Measurements from ENCODE around the gene SLC27A1.

Gene SLC27A1

GRCh38 chr19:17481986-17482385 is 11.7 kb downstream of the SLC27A1 start:
- DNase-seq (ENCODE audit: extremely low read depth, low read depth), result no peak
- TF ChIP-seq, protein P1, sequence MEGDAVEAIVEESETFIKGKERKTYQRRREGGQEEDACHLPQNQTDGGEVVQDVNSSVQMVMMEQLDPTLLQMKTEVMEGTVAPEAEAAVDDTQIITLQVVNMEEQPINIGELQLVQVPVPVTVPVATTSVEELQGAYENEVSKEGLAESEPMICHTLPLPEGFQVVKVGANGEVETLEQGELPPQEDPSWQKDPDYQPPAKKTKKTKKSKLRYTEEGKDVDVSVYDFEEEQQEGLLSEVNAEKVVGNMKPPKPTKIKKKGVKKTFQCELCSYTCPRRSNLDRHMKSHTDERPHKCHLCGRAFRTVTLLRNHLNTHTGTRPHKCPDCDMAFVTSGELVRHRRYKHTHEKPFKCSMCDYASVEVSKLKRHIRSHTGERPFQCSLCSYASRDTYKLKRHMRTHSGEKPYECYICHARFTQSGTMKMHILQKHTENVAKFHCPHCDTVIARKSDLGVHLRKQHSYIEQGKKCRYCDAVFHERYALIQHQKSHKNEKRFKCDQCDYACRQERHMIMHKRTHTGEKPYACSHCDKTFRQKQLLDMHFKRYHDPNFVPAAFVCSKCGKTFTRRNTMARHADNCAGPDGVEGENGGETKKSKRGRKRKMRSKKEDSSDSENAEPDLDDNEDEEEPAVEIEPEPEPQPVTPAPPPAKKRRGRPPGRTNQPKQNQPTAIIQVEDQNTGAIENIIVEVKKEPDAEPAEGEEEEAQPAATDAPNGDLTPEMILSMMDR (IDR thresholded peaks at IDR 0.05; ENCODE audit: low read depth, low read length), result no peak

DNA sequence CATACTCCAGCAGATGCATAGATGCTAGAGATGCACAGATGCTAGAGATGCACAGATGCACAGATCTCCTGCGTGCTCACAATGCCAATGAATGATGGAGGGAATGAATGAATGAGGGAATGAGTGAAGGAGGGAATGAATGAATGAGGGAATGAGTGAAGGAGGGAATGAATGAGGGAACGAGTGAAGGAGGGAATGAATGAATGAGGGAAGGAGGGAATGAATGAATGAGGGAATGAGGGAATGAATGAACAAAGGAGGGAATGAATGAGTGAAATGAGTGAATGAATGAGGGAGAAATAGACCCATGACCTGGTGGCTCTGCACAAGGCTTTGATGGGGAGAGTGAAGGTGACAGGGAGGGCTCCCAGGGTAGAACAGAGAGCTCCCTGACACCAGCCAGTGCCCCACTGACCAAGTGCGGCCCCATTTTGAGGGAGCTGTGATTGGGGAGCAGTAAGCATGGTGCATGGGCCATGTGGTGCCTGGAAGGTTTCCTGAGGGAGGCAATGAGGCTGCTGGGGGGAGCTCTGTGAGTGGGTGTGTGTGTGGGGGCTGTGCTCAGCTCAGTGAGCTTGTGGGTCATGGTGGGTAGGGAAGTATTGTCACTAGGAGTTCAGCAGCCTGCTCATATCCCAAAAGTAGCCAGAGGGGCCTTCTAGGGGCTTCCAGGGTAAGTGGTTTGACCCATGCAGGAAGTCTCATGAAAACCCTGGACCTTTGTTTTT is 12.7 kb downstream of the SLC27A1 start:
- TF ChIP-seq, protein P1 (IDR thresholded peaks at IDR 0.05; ENCODE audit: low read depth, low read length), result no peak
- DNase-seq (ENCODE audit: extremely low read depth, low read depth), result no peak

DNA sequence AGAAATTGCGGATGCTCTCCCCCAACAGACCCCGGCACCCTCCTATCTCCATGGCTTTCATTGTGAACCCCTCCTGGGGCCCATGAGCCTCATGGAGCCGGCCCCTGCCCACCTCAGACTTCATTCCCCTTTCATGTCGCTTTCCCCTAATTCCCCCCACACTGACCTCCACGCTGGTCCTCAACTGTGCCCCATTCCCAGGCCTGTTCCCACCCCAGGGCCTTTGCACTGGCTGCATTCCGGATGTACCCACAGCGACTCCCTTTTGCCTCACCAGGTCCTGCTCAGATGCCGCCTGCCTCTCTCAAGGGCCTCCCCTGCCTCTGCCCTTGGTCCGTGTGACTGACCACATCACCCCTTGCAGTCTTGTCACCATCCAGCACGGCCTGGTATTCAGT is 13.3 kb downstream of the SLC27A1 start:
- TF ChIP-seq, protein P1 (IDR thresholded peaks at IDR 0.05; ENCODE audit: low read depth, low read length), result no peak
- no peak for DNase-seq (ENCODE audit: extremely low read depth, low read depth)

DNA sequence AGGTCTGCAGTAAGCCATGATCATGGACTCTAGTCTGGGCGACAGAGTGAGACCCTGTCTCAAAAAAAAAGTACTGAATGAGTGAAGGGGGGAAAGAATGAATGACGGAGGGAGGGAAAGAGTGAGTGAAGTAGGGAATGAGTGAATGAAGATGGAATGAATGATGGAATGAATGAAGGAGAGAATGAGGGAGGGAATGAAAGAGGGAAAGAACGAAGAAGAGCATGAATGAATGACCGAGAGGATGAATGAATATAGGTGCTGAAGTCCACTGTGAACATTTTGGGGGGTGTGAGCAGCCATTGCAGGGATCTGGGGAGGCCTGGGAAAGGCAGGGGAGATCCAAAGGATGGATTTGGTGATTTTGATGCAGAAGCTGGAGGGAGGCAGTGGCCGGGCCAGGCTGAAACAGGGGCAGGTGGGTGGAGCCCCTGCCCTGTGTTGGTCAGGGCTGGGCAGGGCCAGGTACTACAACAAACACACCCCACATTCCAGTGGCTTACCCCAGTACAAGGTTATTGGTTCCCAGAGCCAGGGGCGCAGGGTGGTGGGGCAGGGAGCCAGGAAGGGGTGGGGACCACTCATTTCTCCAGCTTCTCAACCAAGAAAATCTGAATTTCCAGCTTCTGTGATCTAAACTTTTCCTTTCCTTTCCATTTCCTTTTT is 14.3 kb downstream of the SLC27A1 start:
- TF ChIP-seq, protein P1 (IDR thresholded peaks at IDR 0.05; ENCODE audit: low read depth, low read length), result no peak
- no peak for DNase-seq (ENCODE audit: extremely low read depth, low read depth)

GRCh38 chr19:17486545-17487240 is 16.4 kb downstream of the SLC27A1 start:
- TF ChIP-seq, protein P1 (IDR thresholded peaks at IDR 0.05; ENCODE audit: low read depth, low read length), result no peak
- DNase-seq (ENCODE audit: extremely low read depth, low read depth), result no peak

DNA sequence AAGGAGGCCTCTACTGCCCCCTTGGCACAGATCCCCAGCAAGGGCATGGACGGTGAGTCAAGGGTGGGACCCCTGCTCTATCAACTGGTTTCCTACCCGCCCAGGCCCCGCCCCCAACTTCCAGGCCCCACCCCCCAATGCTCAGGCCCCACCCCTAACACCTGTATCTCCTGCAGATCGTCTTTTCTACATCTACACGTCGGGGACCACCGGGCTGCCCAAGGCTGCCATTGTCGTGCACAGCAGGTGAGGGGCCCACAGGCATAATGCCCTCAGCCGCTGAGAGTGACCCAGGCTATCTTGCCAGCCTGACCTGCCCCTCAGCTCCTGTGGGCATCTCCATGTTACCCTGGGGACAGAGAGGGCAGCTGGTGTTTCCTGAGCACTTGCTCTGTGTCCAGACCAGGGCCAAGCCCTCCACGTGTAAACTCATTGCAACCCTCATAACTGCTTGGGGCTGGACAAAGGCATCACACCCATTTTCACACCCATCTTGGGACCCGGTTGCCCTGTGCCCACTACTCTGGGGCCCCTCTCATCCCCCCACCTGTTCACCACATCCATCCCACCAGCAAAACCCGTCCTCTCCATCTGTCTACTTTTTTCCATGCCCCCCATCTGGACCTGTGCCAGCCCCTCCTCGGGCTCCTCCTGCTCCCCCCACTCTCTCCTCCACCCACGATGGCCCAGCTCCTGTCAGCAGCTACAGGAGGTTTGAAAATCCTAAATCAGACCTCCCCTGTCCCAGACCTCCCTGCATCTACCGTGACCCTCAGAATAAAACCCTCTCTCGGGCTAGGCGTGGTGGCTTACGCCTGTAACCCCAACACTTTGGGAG is 17.2 kb downstream of the SLC27A1 start:
- no peak for DNase-seq (ENCODE audit: extremely low read depth, low read depth)
- TF ChIP-seq, protein P1 (IDR thresholded peaks at IDR 0.05; ENCODE audit: low read depth, low read length), result no peak

Data from AG09319 (cell line).